ACHN (cell line): ENCODE results near the gene XPO5.
"Not testable (repeated sequence)": the region's sequence is repeated elsewhere in the genome, so short reads cannot be mapped to it uniquely, and the experiment has no call there.

ENCODE experiments used
- DNase-seq: peaks from one replicate; pipeline ENCODE4 v3.0.0-alpha.2; 2015
- in situ Hi-C: cut with HindIII; loops from 2 replicates; pipeline ENCODE4 v1.10.0; 2017; ENCODE audit warnings: low sequenced_read_pairs, low pct_ligation_motif_present, low pct_unique_long_range_greater_than_20kb

Gene XPO5

GRCh38 chr6:43593938-43594337 is 18.1 kb upstream of the XPO5 start:
- in situ Hi-C loops = no loop called here
- no peak for DNase-seq

DNA sequence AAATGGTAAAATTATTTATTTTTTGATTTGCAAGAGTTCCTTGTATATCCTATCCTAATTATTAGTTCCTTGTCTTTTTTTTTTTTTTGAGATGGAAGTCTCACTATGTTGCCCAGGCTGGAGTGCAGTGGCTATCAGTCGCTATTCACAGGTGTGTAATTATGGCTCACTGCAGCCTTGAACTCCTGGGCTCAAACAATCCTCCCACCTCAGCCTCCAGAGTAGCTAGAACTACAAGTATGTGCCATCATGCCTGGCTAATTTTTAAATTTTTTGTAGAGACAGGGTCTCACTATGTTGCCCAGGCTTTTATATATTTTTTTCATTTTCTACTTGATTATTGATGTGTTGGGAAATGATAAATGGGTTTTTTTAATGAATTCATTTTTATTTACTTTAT is 13.7 kb upstream of the XPO5 start:
- in situ Hi-C loops, DNase-seq: not testable (repeated sequence)

GRCh38 chr6:43588194-43588593 is 12.4 kb upstream of the XPO5 start:
- in situ Hi-C loops = no loop called here
- DNase-seq = no peak

GRCh38 chr6:43584892-43585570 is 9.2 kb upstream of the XPO5 start:
- DNase-seq = no peak
- in situ Hi-C loops = no loop called here

DNA sequence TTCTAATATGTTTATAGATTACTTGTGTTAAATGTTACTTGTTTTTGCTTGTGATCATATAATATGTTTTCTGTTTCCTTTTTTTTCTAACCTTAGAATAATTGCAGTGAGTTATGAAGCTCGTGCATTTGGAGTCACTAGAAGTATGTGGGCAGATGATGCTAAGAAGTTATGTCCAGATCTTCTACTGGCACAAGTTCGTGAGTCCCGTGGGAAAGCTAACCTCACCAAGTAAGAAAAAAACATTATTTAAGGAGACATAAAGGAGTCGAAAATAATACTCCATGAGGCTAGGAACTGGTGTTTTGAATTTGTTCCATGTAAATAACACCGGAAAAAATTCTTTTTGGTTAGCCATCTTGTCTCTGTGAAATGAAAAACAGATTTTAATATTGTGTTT is 7.1 kb upstream of the XPO5 start:
- in situ Hi-C loops = no loop called here
- DNase-seq = no peak

- in situ Hi-C loops = no loop called here
- peak; percentile 67 for DNase-seq
Measured at GRCh38 chr6:43579171-43579570, 3.3 kb upstream of the XPO5 start.

DNA sequence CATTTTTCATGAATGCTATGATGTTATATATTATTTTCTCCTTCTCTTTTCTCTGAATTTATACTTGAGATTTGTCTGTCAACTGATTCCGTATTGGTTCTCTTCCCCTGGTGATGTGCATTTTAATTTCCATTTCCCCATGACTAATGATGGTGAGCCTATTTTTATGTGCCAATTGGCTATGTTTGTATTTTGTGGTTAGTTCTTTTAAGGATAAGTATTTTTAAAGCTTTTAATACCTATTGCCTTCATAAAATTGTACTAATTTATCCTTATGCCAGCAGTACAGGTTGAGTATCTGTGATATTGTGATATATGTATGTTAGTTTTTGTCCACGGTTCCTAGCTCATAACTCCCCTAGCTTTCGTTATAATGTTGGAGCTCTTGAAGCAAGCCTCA is 2.9 kb upstream of the XPO5 start:
- DNase-seq = no peak
- in situ Hi-C loops = no loop called here

- DNase-seq = peak; percentile 36
- in situ Hi-C loops = no loop called here
Measured at GRCh38 chr6:43575105-43575771, 600 bp downstream of the XPO5 start.

GRCh38 chr6:43572015-43572414 is 3.8 kb downstream of the XPO5 start:
- DNase-seq = no peak

GRCh38 chr6:43570876-43571441 is 4.9 kb downstream of the XPO5 start:
- in situ Hi-C loops = no loop called here

More at GRCh38 chr6:43572015-43572414, 3.8 kb downstream of the XPO5 start:
- in situ Hi-C loops = no loop called here

DNA sequence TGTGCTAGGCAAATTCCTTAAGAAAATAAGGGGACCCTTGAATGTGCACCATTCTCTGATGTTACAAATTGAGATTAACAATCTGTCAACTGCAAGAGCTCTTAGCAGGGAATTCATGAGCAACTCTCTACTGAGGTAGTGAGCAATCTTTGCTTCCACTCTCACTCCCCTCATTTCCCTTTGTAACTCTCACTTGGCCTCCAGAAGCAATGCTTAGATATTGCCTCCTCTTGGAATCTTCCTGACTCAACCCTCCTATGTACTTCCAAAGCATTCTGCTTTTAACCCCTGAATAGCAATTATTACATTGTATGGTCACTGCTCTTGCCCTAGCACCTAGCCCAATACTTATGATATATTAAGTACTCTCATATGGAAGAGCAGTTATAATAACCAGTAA is 16.5 kb downstream of the XPO5 start:
- DNase-seq = no peak
- in situ Hi-C loops = no loop called here

More at GRCh38 chr6:43570876-43571441, 4.9 kb downstream of the XPO5 start:
- DNase-seq = peak; percentile 86

DNA sequence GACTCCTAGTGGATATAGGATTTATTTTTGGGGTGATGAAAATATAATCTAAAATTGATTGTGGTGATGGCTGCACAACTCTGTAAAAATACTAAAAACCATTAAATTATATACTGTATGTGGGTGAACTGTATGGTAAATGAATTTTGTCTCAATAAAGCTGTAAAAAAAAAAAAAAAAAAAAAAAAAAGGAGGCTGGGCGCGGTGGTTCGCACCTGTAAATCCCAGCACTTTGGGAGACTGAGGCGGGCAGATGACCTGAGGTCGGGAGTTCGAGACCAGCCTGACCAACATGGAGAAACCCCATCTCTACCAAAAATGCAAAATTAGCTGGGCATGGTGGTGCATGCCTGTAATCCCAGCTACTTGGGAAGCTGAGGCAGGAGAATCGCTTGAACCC is 18.2 kb downstream of the XPO5 start:
- DNase-seq, in situ Hi-C loops: not testable (repeated sequence)

DNA sequence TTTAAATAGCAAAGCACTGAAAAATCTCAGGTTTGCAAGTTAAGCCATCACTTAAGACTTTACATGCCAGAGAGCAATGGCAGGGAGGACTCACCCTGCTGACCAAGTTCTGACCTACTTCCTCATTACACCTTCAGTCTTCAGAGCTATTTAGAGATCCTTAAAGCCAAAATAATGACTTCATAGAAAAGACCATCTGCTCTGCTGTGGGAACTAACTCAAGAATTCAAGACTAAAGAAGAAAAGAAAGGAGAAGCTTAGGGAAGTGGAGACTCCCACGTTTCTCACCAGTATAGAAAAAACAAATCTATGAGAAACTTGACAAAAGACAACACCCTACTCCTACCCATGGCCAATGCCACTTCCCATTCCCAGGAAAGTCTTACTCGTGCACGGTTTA is 28.6 kb downstream of the XPO5 start:
- DNase-seq = no peak
- in situ Hi-C loops = no loop called here

DNA sequence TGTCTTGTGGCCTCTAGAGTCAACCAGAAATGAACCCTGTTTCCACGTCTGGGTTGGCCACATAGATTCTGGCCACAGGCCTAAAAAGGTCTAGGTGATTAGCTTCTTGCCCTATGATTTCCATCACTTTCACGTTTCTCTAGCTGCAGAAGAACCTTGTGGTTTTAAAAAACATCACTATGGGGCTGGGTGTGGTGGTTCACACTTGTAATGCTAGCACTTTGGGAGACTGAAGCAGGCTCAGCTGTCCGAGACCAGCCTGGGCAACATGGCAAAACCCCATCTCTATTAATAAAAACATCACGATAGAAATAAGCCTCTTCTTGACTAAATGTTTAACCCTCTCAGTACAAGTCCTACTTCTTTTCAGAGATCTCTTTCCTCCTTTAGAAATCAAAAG is 31.4 kb downstream of the XPO5 start:
- no peak for DNase-seq
- in situ Hi-C loops = no loop called here

- DNase-seq = no peak
- in situ Hi-C loops = no loop called here
Measured at GRCh38 chr6:43541774-43542471, 33.9 kb downstream of the XPO5 start.

GRCh38 chr6:43540507-43540906 is 35.3 kb downstream of the XPO5 start:
- DNase-seq = no peak
- in situ Hi-C loops = no loop called here

GRCh38 chr6:43539409-43539808 is 36.4 kb downstream of the XPO5 start:
- DNase-seq, in situ Hi-C loops: not testable (repeated sequence)

GRCh38 chr6:43538986-43539385 is 36.9 kb downstream of the XPO5 start:
- DNase-seq, in situ Hi-C loops: not testable (repeated sequence)

GRCh38 chr6:43532201-43532600 is 43.6 kb downstream of the XPO5 start:
- no peak for DNase-seq
- in situ Hi-C loops = no loop called here
